ENCODE results near the gene ZNF710.
A peak's percentile ranks its signal among the peaks of the same experiment; 100 is the strongest.
"Not testable (repeated sequence)": the region's sequence is repeated elsewhere in the genome, so short reads cannot be mapped to it uniquely, and the experiment has no call there.

Gene ZNF710

GRCh38 chr15:90062023-90062442, 60.9 kb downstream of the ZNF710 start:
- DNase-seq (ENCODE audit: low read depth in 2 of 2), result peak; percentile 30 to 32

DNA sequence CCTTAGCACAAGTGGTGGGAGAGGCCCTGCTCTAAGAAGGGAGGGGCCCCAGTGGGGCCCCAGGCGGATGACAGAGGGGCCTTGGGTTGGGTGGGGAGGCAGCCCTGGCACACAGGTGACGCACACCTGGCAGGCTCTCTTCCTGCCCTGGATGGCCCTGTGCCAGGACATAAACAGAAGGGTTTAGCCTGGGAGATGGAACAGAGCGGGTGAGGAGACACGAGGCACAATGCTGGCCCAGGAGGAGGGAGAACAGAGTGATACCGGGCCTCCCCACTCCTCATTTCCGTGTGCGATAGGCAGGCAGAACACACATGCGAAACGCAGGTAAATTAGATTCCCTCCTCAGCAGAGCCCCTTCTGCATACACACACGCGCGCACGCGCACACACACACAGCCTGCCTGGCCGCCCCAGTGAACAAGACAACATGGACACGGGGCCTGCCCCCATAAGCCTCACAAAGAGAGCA, 61.4 kb downstream of the ZNF710 start:
- DNase-seq (ENCODE audit: low read depth in 2 of 2), result no peak

GRCh38 chr15:90062973-90063769, 62.0 kb downstream of the ZNF710 start:
- DNase-seq (ENCODE audit: low read depth in 2 of 2), result no peak

GRCh38 chr15:90063770-90064247, 62.7 kb downstream of the ZNF710 start:
- no peak for DNase-seq (ENCODE audit: low read depth in 2 of 2)

DNA sequence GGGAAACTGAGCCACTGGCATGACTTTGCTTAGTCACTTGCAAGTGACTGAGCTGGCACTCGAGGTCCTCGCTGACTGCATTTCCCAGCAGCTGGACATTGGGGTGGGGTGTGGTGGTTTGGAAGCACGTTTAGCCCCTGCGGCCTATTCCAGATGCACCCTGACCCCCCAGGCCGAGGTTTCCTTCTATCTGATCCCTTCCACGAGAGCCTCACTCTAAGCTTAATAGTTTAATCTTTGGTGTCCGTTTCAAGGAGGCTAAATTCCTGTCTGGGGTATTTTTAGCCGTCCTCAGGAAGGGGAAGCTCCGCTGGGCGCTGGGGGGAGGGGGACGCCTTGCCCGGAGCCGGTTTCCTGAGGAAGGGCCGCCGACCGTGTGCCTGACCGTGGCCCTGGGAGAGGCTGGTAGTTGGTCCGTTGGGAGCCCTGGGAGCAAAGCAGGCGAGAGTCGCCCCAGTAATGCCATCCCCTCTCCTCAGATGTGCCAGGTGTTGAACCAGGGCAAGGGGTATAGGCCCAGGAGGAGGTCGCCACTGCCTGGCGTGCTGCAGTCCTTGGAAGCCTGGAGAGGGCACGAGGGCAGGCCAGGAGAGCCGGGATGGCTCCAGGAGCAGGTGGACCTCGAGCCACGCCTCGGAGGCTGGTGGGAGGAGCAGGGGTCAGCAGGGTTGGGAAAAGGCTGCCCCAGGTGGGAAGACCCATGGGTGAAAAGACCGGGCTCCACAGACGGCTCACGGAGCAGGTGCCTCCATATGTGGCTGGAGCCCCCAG, 64.0 kb downstream of the ZNF710 start:
- no peak for DNase-seq (ENCODE audit: low read depth in 2 of 2)

- no peak for DNase-seq (ENCODE audit: low read depth in 2 of 2)
These were observed 64.5 kb downstream of the ZNF710 start for GRCh38 chr15:90065682-90066049.

- no peak for DNase-seq (ENCODE audit: low read depth in 2 of 2)
These were observed 66.2 kb downstream of the ZNF710 start for GRCh38 chr15:90067181-90067952.

GRCh38 chr15:90067953-90068606, 67.0 kb downstream of the ZNF710 start:
- DNase-seq (ENCODE audit: low read depth in 2 of 2), result no peak

- not testable (repeated sequence) for DNase-seq (ENCODE audit: low read depth in 2 of 2)
These were observed 69.5 kb downstream of the ZNF710 start for GRCh38 chr15:90070623-90071022.

GRCh38 chr15:90071220-90071807, 70.2 kb downstream of the ZNF710 start:
- DNase-seq (ENCODE audit: low read depth in 2 of 2), result peak; percentile 72 to 74

GRCh38 chr15:90072978-90073640, 72.0 kb downstream of the ZNF710 start:
- DNase-seq (ENCODE audit: low read depth in 2 of 2), result no peak

- no peak for DNase-seq (ENCODE audit: low read depth in 2 of 2)
These were observed 72.9 kb downstream of the ZNF710 start for GRCh38 chr15:90074023-90074422.

GRCh38 chr15:90074916-90075315, 73.8 kb downstream of the ZNF710 start:
- no peak for DNase-seq (ENCODE audit: low read depth in 2 of 2)

GRCh38 chr15:90075420-90076289, 74.5 kb downstream of the ZNF710 start:
- peak in 1 of 2 donors; percentile 43 for DNase-seq (ENCODE audit: low read depth in 2 of 2)

DNA sequence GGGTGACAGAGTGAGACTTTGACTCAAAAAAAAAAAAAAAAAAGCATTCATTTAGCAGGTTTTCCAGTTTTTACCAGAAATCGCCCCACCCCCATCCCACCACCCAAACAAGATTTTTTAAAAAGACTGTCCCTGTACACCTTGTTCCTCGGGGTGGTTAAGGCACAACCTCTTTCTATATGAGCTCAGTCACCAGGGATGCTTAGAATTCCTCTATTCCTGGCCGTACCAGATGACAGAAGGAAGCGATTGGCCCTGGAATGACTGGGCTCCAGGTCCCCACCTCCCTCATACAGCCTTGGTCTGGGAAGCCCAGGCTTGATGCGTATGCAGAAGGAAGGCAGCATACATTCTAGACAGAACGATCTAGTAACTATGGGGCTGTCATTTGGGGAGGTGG, 75.6 kb downstream of the ZNF710 start:
- DNase-seq (ENCODE audit: low read depth in 2 of 2), result no peak

GRCh38 chr15:90078965-90079364, 77.8 kb downstream of the ZNF710 start:
- DNase-seq (ENCODE audit: low read depth in 2 of 2), result no peak

DNA sequence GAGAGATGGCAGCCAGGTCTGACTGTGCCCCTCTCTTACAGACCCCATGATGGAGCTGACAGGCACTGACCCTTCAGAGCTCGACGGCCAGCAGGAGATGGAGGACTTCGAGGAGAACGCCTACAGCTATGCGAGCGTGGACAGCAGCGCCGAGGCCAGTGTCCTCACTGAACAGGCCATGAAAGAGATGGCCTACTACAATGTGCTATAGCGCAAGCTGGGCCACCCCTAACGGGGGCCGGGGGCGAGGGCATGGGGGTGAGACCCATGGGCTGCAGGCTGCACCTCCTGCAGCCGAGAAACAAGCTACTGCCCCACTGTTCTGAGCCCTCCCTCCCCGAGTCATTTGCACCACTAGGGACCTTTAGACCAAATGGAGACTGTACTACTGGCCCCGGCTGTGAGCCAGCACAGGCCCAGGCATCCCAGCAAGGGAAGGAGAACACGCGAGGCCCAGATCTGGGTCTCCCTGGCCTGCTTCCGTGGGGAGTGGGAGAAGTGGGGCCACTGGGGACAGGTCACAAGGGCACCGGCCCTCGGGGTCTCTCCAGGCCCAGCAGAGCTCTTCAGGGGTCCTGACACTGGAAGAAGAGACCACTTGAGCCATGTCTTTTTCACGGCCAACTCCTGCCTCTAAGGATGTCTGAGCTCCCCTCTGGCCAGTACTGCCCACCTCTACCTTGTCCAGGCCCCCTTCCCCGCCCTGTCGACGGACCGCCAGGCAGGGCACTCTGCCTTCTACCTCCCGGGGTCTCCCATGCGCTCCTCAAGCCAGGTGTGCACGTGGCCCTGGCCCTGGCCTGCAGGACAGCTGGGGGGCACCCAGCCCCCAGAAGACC, 78.7 kb downstream of the ZNF710 start:
- DNase-seq (ENCODE audit: low read depth in 2 of 2), result no peak

- DNase-seq (ENCODE audit: low read depth in 2 of 2), result no peak
These were observed 79.3 kb downstream of the ZNF710 start for GRCh38 chr15:90080458-90080755.
